Activated naive CD4-positive, alpha-beta T cell treated with anti-CD3 and anti-CD28 coated beads, Interleukin-2, amount 50 U/mL, for 24 hours (primary cell): ENCODE measurements around the gene CDH8.

Experiments used
- H3K27ac Mint-ChIP-seq: one replicate; pipeline ENCODE4 v1.8.0; 2021; ENCODE audit warnings: mild to moderate bottlenecking, mixed read lengths
- H3K27me3 Mint-ChIP-seq: one replicate; pipeline ENCODE4 v1.8.0; 2021; ENCODE audit warnings: mixed read lengths
- H3K36me3 Mint-ChIP-seq: one replicate; pipeline ENCODE4 v1.8.0; 2021; ENCODE audit warnings: mixed read lengths
- H3K4me1 Mint-ChIP-seq: one replicate; pipeline ENCODE4 v1.8.0; 2021; ENCODE audit warnings: mixed read lengths
- H3K4me3 Mint-ChIP-seq: one replicate; pipeline ENCODE4 v1.8.0; 2021; ENCODE audit warnings: mild to moderate bottlenecking, mixed read lengths
- H3K9me3 Mint-ChIP-seq: one replicate; pipeline ENCODE4 v1.8.0; 2021; ENCODE audit warnings: mixed read lengths

The CDH8 gene

DNA sequence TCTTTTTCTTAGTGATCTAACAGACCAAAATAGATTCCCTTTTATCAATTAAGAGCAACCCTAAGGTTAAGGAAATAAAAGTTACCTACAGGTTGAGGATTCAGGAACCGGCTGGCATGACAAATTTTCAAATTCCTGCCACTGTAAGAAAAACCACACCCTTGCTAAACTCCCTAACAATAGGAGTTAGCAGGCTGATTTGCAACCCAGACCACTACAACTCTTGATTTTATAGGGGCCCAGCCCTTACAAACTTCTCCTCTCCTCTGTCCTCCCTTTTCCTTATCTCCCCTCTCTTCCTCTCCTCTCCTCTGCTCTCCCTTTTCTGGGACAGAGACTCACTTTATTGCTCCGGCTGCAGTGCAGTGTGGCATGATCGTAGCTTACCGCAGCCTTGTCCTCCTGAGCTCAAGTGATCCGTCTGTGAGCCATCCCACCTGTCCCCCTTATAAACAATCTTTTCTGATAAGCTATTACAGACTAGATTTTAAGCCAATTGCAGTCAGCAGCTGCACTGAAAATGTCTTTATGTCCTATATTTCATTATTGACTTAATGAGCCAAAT, 418.9 kb downstream of the CDH8 start:
- Mint-ChIP-seq H3K36me3 (no peaks in the 10 kb centered on the region), H3K27me3 (no peaks in the 10 kb centered on the region), H3K9me3 (peaks cover 5% of the 10 kb centered on the region), H3K4me3 (no peak overlapping the region), H3K4me1 (no peaks in the 10 kb centered on the region), H3K27ac (no peak overlapping the region)

DNA sequence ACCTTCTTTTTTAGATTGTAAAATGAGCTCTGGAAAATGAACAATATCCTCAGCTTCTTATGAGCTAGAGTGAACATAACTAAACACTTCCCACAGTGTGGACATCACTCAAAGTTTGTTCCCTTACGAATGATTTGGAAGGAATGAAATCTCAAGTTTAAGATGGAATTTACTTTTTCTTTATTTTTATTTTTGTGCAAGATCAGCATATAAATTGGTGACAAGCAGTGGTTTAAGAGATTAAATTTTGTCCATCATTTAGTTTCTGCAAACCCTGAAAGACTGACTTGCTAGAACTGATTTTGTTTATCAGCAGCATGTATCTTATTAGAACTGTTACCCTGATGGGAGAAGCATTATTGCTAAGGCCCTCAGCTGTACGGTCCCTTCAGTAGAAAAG, 420.1 kb downstream of the CDH8 start:
- Mint-ChIP-seq H3K9me3 (peaks cover 5% of the 10 kb centered on the region), H3K27ac (no peak overlapping the region), H3K4me1 (no peaks in the 10 kb centered on the region), H3K36me3 (no peaks in the 10 kb centered on the region), H3K27me3 (no peaks in the 10 kb centered on the region), H3K4me3 (no peak overlapping the region)

DNA sequence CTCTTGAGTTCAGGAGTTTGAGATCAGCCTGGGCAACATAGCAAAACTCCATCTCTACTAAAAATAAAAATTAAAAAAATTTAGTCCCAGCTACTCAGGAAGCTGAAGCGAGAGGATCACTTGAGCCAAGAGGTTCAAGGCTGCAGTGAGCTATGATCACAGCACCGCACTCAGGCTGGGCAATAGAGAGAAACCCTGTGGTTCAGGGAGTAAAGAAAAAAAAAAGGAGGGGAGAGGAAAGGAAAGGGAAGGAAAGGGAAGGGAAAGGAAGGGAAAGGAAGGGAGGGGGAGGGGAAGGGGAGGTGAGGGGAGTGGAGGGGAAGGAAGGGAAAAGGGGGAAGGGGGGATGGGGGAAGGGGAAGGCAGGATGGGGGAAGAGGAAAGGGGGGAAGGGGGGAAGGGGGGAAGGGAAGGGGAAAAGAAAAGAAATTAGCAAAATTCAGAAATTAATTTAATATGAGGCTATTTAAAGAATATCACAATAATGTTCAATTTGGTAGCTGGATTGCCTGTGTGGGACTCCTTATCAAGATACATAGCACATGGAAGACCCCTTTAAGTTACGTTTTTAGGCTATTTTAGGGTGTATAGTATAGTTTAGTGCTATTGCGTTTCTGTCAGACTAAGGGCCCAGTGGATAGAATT, 424.3 kb downstream of the CDH8 start:
- no peak overlapping the region for H3K27ac Mint-ChIP-seq

DNA sequence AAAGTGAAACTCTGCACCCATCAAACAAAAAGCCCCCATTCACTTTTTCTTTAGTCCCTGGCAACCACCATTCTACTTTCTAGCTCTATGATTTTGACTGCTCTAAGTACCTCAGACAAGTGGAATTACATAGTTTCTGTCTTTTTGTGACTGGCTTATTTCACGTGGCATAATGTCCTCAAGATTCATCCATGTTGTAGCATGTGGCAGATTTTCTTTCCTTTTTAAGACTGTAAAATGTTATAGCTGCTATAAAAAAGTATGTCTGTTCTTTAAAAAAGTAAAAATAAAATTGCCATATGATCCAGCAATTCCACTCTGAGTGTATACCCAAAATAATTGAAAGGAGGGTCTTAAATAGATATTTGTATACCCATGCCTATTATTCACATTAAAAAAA, 429.7 kb downstream of the CDH8 start:
- no peaks in the 10 kb centered on the region for H3K36me3 Mint-ChIP-seq
- H3K9me3 Mint-ChIP-seq: no peaks in the 10 kb centered on the region
- no peak overlapping the region for H3K27ac Mint-ChIP-seq

More for the DNA sequence above, 424.3 kb downstream of the CDH8 start:
- H3K27me3 Mint-ChIP-seq: no peaks in the 10 kb centered on the region
- no peaks in the 10 kb centered on the region for H3K4me1 Mint-ChIP-seq
- no peaks in the 10 kb centered on the region for H3K36me3 Mint-ChIP-seq
- H3K4me3 Mint-ChIP-seq: no peak overlapping the region
- no peaks in the 10 kb centered on the region for H3K9me3 Mint-ChIP-seq

More for the DNA sequence above, 429.7 kb downstream of the CDH8 start:
- H3K4me3 Mint-ChIP-seq: no peak overlapping the region
- H3K4me1 Mint-ChIP-seq: no peaks in the 10 kb centered on the region
- no peaks in the 10 kb centered on the region for H3K27me3 Mint-ChIP-seq
